Measurements from ENCODE around the gene ABCA12.

GRCh38 chr2:215082446-215082845 is 56.0 kb downstream of the ABCA12 start:
- TF ChIP-seq CTCF (IDR thresholded peaks at IDR 0.05) (no peak), TAF1 (IDR thresholded peaks at IDR 0.05; ENCODE audit: borderline replicate concordance, low read depth, low read length) (no peak), GABPA (IDR thresholded peaks at IDR 0.05; ENCODE audit: low read depth) (no peak), EZH2phosphoT487 (IDR thresholded peaks at IDR 0.05; ENCODE audit: borderline replicate concordance, low read depth) (no peak), TCF12 (IDR thresholded peaks at IDR 0.05) (no peak)
- TF ChIP-seq, protein P1, sequence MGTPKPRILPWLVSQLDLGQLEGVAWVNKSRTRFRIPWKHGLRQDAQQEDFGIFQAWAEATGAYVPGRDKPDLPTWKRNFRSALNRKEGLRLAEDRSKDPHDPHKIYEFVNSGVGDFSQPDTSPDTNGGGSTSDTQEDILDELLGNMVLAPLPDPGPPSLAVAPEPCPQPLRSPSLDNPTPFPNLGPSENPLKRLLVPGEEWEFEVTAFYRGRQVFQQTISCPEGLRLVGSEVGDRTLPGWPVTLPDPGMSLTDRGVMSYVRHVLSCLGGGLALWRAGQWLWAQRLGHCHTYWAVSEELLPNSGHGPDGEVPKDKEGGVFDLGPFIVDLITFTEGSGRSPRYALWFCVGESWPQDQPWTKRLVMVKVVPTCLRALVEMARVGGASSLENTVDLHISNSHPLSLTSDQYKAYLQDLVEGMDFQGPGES (IDR thresholded peaks at IDR 0.05; ENCODE audit: low read depth, low read length), result no peak
- TF ChIP-seq, protein P2, sequence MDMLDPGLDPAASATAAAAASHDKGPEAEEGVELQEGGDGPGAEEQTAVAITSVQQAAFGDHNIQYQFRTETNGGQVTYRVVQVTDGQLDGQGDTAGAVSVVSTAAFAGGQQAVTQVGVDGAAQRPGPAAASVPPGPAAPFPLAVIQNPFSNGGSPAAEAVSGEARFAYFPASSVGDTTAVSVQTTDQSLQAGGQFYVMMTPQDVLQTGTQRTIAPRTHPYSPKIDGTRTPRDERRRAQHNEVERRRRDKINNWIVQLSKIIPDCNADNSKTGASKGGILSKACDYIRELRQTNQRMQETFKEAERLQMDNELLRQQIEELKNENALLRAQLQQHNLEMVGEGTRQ (IDR thresholded peaks at IDR 0.05; ENCODE audit: borderline replicate concordance, low read depth, low read length), result no peak
